GM12878 (cell line): Measurements from ENCODE around the gene MINAR2. TPM values are rescaled to one million over a fixed set of nuclear protein-coding genes. Genes with fewer than 3 reads are reported as not detected.

ENCODE experiments used
- ATAC-seq: fragments of 200-7000 bp; cut with Tn5 transposase; 3 replicates; pipeline ENCODE4 v1.9.1; 2020; ENCODE audit warnings: mild to moderate bottlenecking, moderate library complexity
- BruUV-seq: library from RNA; stranded (reverse); fragments of 400-500 nt; replicated peaks from 2 replicates; lab custom pipeline; 2021; lab: Mats Ljungman, UMichigan
- CTCF ChIA-PET: fragments of 300-600 bp; sonication (Branson Sonifier 250); formaldehyde crosslinking; extraction: SDS; loops from one replicate; lab custom pipeline; 2021; ENCODE audit warnings: inconsistent platforms; lab: Yijun Ruan, JAX
- POLR2A ChIA-PET: fragments of 350-600 bp; formaldehyde crosslinking; extraction: SDS; loops from one replicate; lab custom pipeline; 2021; ENCODE audit warnings: inconsistent platforms; lab: Charles Lee
- RAD21 ChIA-PET: fragments of 300-600 bp; sonication (Branson Sonifier 250); formaldehyde crosslinking; loops from one replicate; lab custom pipeline; 2023; ENCODE audit warnings: antibody characterized with exemption; ENCODE audit not compliant: unreplicated experiment; lab: Charles Lee
- SMC1A ChIA-PET: fragments of 300-600 bp; sonication (Branson Sonifier 250); formaldehyde crosslinking; loops from one replicate; lab custom pipeline; 2023; ENCODE audit not compliant: unreplicated experiment, uncharacterized antibody; lab: Charles Lee
- DNase-seq: peaks from one replicate; pipeline ENCODE4 v3.0.0-alpha.2; 2011; ENCODE audit warnings: low read depth, low spot score
- FAIRE-seq: peaks from 3 replicates; lab custom pipeline; 2011; peaks lifted over from hg19 to GRCh38; lab: Jason Lieb, UNC
- H2AFZ ChIP-seq: 2 replicates; pipeline ENCODE4 v1.6.0; 2011; ENCODE audit warnings: low read depth, low read length, control low read depth; ENCODE audit not compliant: control insufficient read depth
- H3K27ac ChIP-seq: 2 replicates; pipeline ENCODE4 v1.5.1; 2011; ENCODE audit warnings: control low read depth; ENCODE audit not compliant: control insufficient read depth, insufficient read depth
- H3K27me3 ChIP-seq, 2 experiments: replicated peaks in 1 of 2; 2 replicates each; pipeline versions ENCODE4 v1.6.0 to v1.6.1; 2011; ENCODE audit warnings: low read length in 1 of 2; ENCODE audit not compliant: control insufficient read depth in 2 of 2, insufficient read depth in 2 of 2
- H3K36me3 ChIP-seq, 2 experiments: 2 replicates each; pipeline ENCODE4 v1.5.1; 2011; ENCODE audit warnings: low read length in 1 of 2; ENCODE audit not compliant: control insufficient read depth in 2 of 2, insufficient read depth in 2 of 2
- H3K4me1 ChIP-seq: 2 replicates; pipeline ENCODE4 v1.6.1; 2011; ENCODE audit warnings: mild to moderate bottlenecking, low read length, moderate library complexity, mixed read lengths; ENCODE audit not compliant: control insufficient read depth, insufficient read depth
- H3K4me2 ChIP-seq: 2 replicates; pipeline ENCODE4 v1.6.0; 2011; ENCODE audit warnings: control low read depth; ENCODE audit not compliant: control insufficient read depth, insufficient read depth
- H3K4me3 ChIP-seq: fragments of 200-600 bp; sonication (generic); 2 replicates; pipeline ENCODE4 v1.5.1; 2016
- H3K79me2 ChIP-seq: 2 replicates; pipeline ENCODE4 v1.6.0; 2011; ENCODE audit warnings: low read length; ENCODE audit not compliant: control insufficient read depth, insufficient read depth
- H3K9ac ChIP-seq: 2 replicates; pipeline ENCODE4 v1.8.0; 2011; ENCODE audit warnings: low read length, control low read depth, mixed read lengths; ENCODE audit not compliant: control insufficient read depth, insufficient read depth
- H3K9me3 ChIP-seq: replicated peaks from 3 replicates; pipeline ENCODE4 v1.5.1; 2011; ENCODE audit warnings: mild to moderate bottlenecking, low read length; ENCODE audit not compliant: control insufficient read depth, insufficient read depth
- H4K20me1 ChIP-seq: 2 replicates; pipeline ENCODE4 v1.6.0; 2011; ENCODE audit not compliant: control insufficient read depth, insufficient read depth
- ASH2L ChIP-seq: fragments of 300-600, 200-600 bp; sonication (generic); IDR thresholded peaks from 2 replicates; pipeline ENCODE4 v1.6.1; 2017; ENCODE audit warnings: low read depth, mild to moderate bottlenecking, borderline replicate concordance
- CREB1 ChIP-seq: IDR thresholded peaks from 2 replicates; pipeline ENCODE4 v1.6.1; 2012; ENCODE audit warnings: low read depth, mild to moderate bottlenecking, inconsistent platforms
- CTCF ChIP-seq, 3 experiments: IDR thresholded peaks in 2 of 3; conservative IDR thresholded peaks in 1 of 3; 2 replicates each; pipeline ENCODE4 v1.5.1; 2011; ENCODE audit warnings: low read depth in 3 of 3, low read length in 3 of 3, mild to moderate bottlenecking in 3 of 3, control low read depth in 2 of 3, moderate library complexity in 2 of 3, inconsistent platforms in 1 of 3, mixed read lengths in 1 of 3; ENCODE audit not compliant: control insufficient read depth in 2 of 3, insufficient read depth in 1 of 3; ENCODE audit errors: extremely low read depth in 1 of 3
- EZH2 ChIP-seq: IDR thresholded peaks from 2 replicates; pipeline ENCODE4 v1.6.1; 2012; ENCODE audit warnings: low read depth, mild to moderate bottlenecking, control low read depth, inconsistent platforms, low read length, borderline replicate concordance; ENCODE audit not compliant: control insufficient read depth
- FOXM1 ChIP-seq: IDR thresholded peaks from 2 replicates; pipeline ENCODE4 v1.6.1; 2012; ENCODE audit warnings: low read depth, mild to moderate bottlenecking, inconsistent platforms, low read length, moderate library complexity
- IRF4 ChIP-seq: IDR thresholded peaks from 2 replicates; pipeline ENCODE4 v1.6.1; 2011; ENCODE audit warnings: low read depth, low read length
- MYB ChIP-seq: fragments of 150-350 bp; IDR thresholded peaks from 2 replicates; pipeline ENCODE4 v1.6.1; 2014; ENCODE audit warnings: mild to moderate bottlenecking, low read depth, low read length, borderline replicate concordance
- RAD21 ChIP-seq: IDR thresholded peaks from 2 replicates; pipeline ENCODE4 v1.6.1; 2011; ENCODE audit warnings: mild to moderate bottlenecking, low read depth, low read length, moderate library complexity; ENCODE audit not compliant: insufficient read depth
- SMC3 ChIP-seq: IDR thresholded peaks from 2 replicates; pipeline ENCODE4 v1.6.1; 2011; ENCODE audit warnings: low read length, improper control_type of control experiment, borderline replicate concordance
- TCF12 ChIP-seq: IDR thresholded peaks from 2 replicates; pipeline ENCODE4 v1.6.1; 2011; ENCODE audit warnings: low read depth, mild to moderate bottlenecking, low read length
- YBX1 ChIP-seq: fragments of 450-650 bp; IDR thresholded peaks from 2 replicates; pipeline ENCODE4 v1.6.1; 2016; ENCODE audit warnings: antibody characterized with exemption
- YY1 ChIP-seq: IDR thresholded peaks from 2 replicates; pipeline ENCODE4 v1.6.1; 2011; ENCODE audit warnings: low read depth, mild to moderate bottlenecking, low read length
- ZBTB4 ChIP-seq: fragments of 450-650 bp; formaldehyde crosslinking; IDR thresholded peaks from 2 replicates; pipeline ENCODE4 v1.4.0; 2022; ENCODE audit warnings: mild to moderate bottlenecking, moderate library complexity
- ZNF24 ChIP-seq: fragments of 450-650 bp; IDR thresholded peaks from 2 replicates; pipeline ENCODE4 v1.6.1; 2017; ENCODE audit warnings: antibody characterized with exemption, mild to moderate bottlenecking
- ZNF592 ChIP-seq: fragments of 450-650 bp; IDR thresholded peaks from 2 replicates; pipeline ENCODE4 v1.6.1; 2017; ENCODE audit warnings: mild to moderate bottlenecking, moderate library complexity
- WGBS: methylation state at CpG from one replicate; pipeline ENCODE4 v1.1.6; 2016; ENCODE audit warnings: low lambda C conversion rate; ENCODE audit not compliant: insufficient replicate concordance, insufficient coverage; ENCODE audit errors: missing lambda C conversion rate; 5-methylcytosine and 5-hydroxymethylcytosine counted together
- in situ Hi-C: fragments of 300-500 bp; cut with MboI; formaldehyde crosslinking; loops from 9 replicates; pipeline ENCODE4 v1.14.3; 2018; ENCODE audit warnings: mixed read lengths
- intact Hi-C: fragments of 100-400 bp; cut with micrococcal nuclease; formaldehyde crosslinking; loops from one replicate; pipeline ENCODE4 v1.14.2; 2022; ENCODE audit not compliant: unreplicated experiment
- polyA plus RNA-seq, 11 experiments: library from polyadenylated mRNA; depleted of rRNA in 4 of 11; unstranded in 6 of 11; stranded (reverse) in 5 of 11; fragments of >200 nt; fragmentation: Nextera tagmentation in 4 of 11; fragmentation: Illumina TruSeq in 1 of 11; extraction: Ambion mirVana in 4 of 11; extraction: Trizol in 1 of 11; gene quantifications; 1 replicate in 1 of 11; 2 replicates in 10 of 11; pipeline versions ENCODE4 v1.2.1 to v1.2.3, GENCODE V29; 2011 to 2016; ENCODE audit warnings: inconsistent platforms in 2 of 11, missing spikeins in 2 of 11, low read depth in 1 of 11
- total RNA-seq, 4 experiments: library from RNA; depleted of rRNA in 3 of 4; stranded (reverse); fragments of >200 nt in 3 of 4; fragmentation: Illumina TruSeq in 1 of 4; extraction: Trizol in 1 of 4; gene quantifications; 2 replicates each; pipeline versions ENCODE4 v1.2.1 to v1.2.3, GENCODE V29; 2013 to 2021

Gene MINAR2
- total and polyA plus RNA-seq, 10 of the 15 experiments (the other 5 are each of a cell fraction or from before 2014, with no cell fraction given), result 0.03 to 0.07 TPM; not detected in 8

DNA sequence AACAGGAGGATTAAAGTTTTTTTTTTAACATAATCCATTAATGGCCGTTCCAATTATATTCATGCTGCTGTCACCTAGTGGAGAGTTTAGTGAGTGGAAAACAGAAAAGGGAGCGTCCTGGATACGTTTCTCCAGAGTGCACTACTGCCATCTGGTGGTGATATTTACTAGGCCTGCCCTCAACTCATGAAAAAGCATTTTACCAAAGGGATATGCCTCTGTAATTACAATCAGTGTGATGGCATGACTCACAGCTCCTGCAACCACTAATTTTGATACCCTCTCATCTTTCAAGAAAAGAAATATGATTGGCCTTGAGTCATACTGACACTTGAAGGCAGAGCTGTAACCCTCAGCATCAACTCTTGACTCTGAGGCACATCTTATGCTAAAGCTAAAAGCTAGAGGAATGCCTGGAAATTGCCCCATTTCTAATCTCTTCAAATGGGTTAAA lies 20.1 kb downstream of the MINAR2 start:
- Histone ChIP-seq H3K4me1 (no peaks in the 10 kb centered on the region), H3K36me3 (no peaks in the 10 kb centered on the region), H3K79me2 (no peaks in the 10 kb centered on the region), H4K20me1 (no peaks in the 10 kb centered on the region), H3K27ac (no peak overlapping the region), H3K4me3 (no peak overlapping the region), H3K27me3 (no peaks in the 10 kb centered on the region), H3K9me3 (no peaks in the 10 kb centered on the region), H2AFZ (no peak overlapping the region), H3K4me2 (no peak overlapping the region), H3K9ac (no peak overlapping the region)
- ChIA-PET POLR2A (no interaction called here), SMC1A (interaction anchor here (0.8 to 1.8 kb wide), 4 partner anchors 9 to 104 kb away, joined by 3 to 6 read pairs (median 4); no protein-coding TSS in a partner anchor), RAD21 (interaction anchor here (0.9 kb wide), 1 partner anchor 103 kb away, joined by 4 read pairs; no protein-coding TSS in a partner anchor), CTCF (interaction anchor here (0.6 to 7.8 kb wide), 16 partner anchors 9 to 1553 kb away, joined by 3 to 175 read pairs (median 4); partner anchors contain the start of gene MINAR2)
- DNase-seq (peak; percentile 32), FAIRE-seq (peak; percentile 68), ATAC-seq (peak; percentile 95)
- intact Hi-C loops (loop anchor here (1.0 to 5.0 kb wide), 7 partner anchors 104 to 1556 kb away; no protein-coding TSS in a partner anchor), in situ Hi-C loops (loop anchor here (25.0 kb wide), 1 partner anchor 1556 kb away; no protein-coding TSS in a partner anchor)
- 2% methylated on average over 3 of the region's 3 CpGs for WGBS
- BruUV-seq, result no TSS peak
- 0 out of 2 replicates have a peak, but pooled peaks have one; percentile 11 for TF ChIP-seq CREB1
- no peak for TF ChIP-seq ASH2L
- TF ChIP-seq TCF12, result no peak
- TF ChIP-seq ZBTB4 (CRISPR knock-in tag), result no peak
- peak; percentile 88 for TF ChIP-seq RAD21
- TF ChIP-seq MYB, result no peak
- TF ChIP-seq YY1, result peak; percentile 86
- TF ChIP-seq SMC3, result peak; percentile 81; the same call in 1 of the 2 replicates
- peak; percentile 84 to 99 (median 98) for TF ChIP-seq CTCF (IDR thresholded peaks at IDR 0.05 in 2 of 3, conservative IDR thresholded peaks at IDR 0.05 in 1 of 3; ENCODE audit: control insufficient read depth in 2 of 3, extremely low read depth in 1 of 3, insufficient read depth in 1 of 3, low read depth in 3 of 3, low read length in 3 of 3)
- TF ChIP-seq FOXM1, result peak; percentile 38; the same call in 1 of the 2 replicates
- no peak for TF ChIP-seq ZNF592
- TF ChIP-seq IRF4, result 0 out of 2 replicates have a peak, but pooled peaks have one; percentile 45
- TF ChIP-seq YBX1, result no peak
- TF ChIP-seq ZNF24, result no peak
- no peak for TF ChIP-seq EZH2
